HG02852 (cell line): ENCODE data around the gene DNAJC4.

ENCODE experiments used
- ATAC-seq: cut with Tn5 transposase; IDR thresholded peaks from one replicate; pipeline ENCODE4 v1.9.1; 2021; ENCODE audit warnings: mild to moderate bottlenecking, moderate library complexity; ENCODE audit not compliant: unreplicated experiment

The DNAJC4 gene

DNA sequence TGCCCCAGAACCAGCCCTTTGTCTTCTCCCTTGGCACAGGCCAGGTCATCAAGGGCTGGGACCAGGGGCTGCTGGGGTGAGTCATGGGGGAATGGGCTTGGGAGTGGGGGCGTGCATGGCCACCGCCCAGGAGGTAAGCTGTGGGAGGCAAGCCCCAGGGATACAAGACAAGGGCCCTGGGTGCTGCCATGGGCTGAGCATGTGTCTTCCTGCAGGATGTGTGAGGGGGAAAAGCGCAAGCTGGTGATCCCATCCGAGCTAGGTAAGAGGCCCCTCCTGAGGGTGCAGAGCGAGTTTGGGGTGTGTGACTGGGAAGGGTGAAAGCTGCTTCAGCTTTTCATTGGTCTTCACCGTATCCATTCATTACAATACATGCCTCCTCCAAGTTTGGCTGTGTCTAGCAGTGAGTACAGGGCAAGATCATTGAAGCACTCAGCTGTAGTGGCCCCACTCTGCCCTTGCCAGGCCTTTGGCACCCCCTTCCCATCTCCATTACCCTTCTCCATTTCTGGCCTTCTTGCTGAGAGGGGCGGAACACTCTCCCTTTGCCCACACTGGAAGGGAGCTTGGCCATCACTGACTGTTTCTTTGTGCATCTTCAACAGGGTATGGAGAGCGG lies 13.0 kb downstream of the DNAJC4 start:
- no peak for ATAC-seq

DNA sequence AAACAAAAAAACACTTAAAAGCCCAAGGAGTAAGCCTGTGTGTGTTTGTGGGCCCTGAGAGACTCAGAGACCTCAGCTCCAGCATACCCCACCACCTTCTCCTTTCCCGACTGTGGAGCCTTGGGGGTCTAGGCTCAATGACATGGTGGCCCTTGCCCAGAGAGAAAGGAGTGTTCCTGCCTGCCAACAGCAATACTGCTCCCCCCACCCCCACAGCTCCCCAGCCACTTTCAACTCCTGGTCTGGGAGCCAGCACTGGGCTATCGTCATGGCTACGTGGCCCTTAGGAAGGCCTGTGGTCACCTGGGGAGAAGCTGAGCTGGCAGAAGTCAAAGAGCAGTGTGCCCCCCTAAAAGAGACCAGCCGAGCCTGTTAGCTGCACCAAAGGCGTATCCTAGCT lies 13.8 kb downstream of the DNAJC4 start:
- ATAC-seq: no peak

DNA sequence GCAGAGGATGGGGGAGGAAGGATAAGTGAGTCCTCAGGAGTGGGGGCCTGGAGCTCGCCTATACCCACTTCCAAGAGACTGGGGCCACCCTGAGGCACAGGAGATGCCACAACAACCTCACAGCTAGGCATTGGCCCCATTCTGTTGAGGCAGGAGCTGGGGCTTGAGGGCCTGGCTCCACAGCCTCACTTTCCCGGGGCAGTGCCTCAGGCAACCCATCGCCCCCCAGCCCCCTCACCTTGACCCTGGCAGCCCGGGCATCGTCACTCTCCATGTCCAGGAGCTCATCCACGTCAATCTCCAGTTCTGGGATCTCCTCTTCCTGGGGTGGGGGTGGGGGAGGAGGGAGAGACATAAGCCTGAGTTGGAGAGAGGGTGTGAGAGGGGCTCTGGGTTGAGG lies 14.6 kb downstream of the DNAJC4 start:
- ATAC-seq: no peak

DNA sequence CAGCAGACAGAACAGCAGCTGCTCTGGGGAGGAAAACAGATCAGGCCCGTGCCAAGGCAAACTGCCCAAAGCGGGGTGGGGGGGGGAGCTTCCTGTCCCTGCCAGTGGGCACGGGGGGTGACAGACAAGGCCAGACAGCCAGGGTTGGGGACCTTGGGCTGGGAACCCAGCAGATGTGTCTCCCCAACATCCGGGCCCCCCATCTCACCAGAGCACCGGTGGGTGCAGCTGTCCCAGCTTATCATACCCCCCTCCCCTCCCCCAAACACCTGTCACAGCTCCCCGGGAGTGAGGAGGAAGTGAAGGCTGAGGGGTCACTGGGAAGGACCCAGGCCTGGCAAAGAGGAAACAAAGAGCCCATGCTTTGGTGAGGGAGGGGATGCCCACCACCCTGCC lies 15.1 kb downstream of the DNAJC4 start:
- ATAC-seq: no peak

- no peak for ATAC-seq
These were observed 15.7 kb downstream of the DNAJC4 start for GRCh38 chr11:64245797-64246620.

- peak; percentile 0 for ATAC-seq
These were observed 16.2 kb downstream of the DNAJC4 start for GRCh38 chr11:64246621-64246870.

DNA sequence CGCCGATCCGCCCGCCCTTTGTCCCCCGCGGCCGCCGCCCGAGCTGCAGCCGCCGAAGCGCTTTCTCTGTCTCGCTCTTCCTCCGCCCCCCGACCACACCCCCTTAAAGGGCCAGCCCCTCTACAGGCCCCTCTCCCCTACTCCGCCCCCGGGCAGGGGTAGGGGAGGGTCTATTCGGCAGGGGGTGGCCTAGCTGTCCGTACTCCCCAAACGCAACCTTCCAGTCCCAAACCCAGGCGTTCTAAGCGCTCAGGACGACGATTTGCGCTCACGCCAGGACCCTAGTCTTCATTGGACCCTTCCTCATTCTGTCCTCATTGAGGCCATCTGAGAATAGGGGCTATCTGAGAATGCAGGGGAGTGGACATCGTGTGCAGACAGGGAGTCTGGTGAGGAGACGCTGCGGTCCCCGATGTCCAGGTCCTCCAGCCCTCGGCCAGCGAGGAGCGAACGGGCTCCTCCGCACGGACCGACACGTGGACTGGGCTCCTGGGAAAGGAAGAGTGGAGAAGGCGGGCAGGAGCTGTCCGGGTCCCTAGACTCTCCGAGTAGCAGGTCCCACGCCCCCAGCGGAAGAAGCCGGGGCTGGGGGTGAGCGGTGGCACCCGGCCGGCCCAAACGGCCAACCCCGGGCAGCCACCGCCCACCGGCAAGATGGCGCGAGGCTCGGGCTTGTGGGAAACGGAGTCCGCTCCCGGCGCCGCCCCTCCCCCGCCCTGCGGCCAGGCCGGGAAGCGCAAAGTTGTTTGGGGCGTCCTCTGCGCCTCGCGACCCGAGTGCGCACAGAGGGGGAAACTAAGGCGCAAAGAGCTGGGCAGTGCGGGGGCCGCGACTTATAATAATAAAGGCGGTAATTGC lies 16.8 kb downstream of the DNAJC4 start, which contains the start of gene PPP1R14B:
TSS of gene PPP1R14B (minus strand) at position 73 of the 858 bp plus-strand sequence. CDS start 270 bp downstream, outside the sequence.
- peak; percentile 37 for ATAC-seq

GRCh38 chr11:64247729-64248531 lies 17.6 kb downstream of the DNAJC4 start:
- ATAC-seq: no peak

DNA sequence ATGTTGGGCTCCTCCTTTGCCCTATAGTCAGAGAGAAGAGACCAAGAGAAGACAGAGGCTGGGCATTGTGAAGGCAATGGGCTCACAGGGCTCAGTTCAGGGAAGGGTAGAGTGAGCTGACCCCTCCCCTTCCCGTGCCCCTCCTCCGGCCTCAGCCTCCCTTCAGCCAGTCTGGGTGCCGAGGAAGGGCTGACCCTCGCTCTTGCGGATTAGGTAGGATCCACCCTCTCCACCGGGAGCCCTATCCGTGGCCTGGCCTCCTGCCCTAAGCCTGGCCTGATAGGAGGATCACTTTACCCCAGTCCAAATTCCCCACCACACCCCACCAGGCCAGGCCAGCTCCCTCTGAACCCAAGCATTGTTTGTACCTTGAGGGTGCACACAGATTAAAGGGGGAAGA lies 18.2 kb downstream of the DNAJC4 start:
- no peak for ATAC-seq

GRCh38 chr11:64249038-64249437 lies 18.7 kb downstream of the DNAJC4 start:
- no peak for ATAC-seq

DNA sequence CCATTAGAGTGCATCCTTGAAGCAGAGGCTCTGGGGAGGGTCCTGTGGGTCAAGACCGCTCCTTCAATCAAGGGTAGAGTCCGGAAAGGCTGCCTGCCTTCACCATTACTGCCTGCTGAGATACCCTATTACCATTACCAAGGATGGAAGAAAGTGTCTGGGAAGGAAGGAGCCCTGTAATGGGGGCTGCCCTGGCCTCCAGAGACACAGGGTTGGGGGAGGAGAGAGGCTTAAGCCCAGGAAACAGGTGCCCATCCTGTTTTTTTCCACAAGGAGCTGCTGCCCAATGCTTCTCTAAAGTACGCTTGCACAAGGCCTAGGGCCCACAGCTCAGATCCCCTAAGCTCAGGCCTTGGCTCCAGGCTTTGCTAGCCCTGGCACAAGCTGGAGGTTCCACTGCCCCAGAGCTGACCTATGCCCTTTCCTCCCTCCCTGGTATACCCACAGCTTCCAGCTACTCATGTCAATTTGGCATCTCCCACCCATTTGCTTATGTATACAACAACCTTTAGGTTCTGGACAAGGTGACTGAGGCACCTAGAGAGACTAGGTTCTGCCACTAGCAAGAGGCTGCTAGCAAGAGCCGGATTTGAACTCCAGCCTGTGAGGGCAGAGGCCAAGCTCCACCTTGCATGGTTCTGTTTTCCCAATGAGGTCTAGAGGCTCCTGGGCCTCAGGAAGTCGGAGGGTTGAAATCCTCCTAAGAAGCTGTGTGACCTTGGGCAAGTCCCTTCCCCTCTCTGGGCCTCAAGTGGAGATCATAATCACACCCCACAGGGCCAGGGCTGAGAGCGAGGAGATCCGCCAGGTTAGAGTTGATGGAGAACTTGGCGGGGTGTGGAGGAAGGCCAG lies 19.4 kb downstream of the DNAJC4 start:
- ATAC-seq: no peak

- no peak for ATAC-seq
These were observed 20.2 kb downstream of the DNAJC4 start for GRCh38 chr11:64250415-64251015.

DNA sequence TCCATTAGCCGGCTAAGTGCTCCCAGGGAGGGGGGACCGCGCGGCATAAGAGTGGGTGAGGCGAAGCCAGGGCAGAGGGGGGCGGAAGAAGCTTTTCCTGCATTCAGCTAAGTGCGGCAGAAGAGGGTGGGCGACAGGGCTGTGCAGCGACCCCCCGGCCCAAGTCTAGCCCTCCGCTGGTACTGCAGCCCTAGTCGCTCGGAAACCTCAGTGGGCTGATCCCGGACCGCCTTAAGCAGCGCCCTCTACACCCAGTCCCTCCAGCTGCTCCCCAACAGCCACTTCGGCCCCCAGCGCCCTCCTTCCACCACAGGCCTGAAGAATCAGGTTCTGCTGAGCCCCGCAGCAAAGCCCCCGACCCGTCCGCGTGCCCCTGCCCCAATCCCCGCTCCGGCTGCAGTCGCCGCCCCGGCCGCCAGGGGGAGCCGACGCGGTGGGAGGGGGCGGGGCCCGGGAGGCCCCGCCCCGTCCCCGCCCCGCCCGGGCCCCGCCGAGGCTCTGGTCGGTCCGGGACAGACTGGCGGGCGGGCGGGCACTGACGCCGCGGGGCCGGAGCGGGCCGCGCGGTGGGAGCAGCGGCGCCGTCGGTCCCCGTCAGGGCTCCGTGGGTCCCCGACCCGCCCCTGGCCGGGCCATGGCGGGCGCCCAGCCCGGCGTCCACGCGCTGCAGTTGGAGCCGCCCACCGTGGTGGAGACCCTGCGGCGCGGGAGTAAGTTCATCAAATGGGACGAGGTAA lies 20.8 kb downstream of the DNAJC4 start, which contains the start of gene PLCB3:
TSS of gene PLCB3 (plus strand) at position 515 of the 737 bp plus-strand sequence. CDS start at position 635, 120 bp downstream.
- ATAC-seq: peak; percentile 44

- ATAC-seq: peak; percentile 14
These were observed 21.3 kb downstream of the DNAJC4 start for GRCh38 chr11:64251753-64252002.

- ATAC-seq: no peak
These were observed 21.9 kb downstream of the DNAJC4 start for GRCh38 chr11:64252003-64252872.

DNA sequence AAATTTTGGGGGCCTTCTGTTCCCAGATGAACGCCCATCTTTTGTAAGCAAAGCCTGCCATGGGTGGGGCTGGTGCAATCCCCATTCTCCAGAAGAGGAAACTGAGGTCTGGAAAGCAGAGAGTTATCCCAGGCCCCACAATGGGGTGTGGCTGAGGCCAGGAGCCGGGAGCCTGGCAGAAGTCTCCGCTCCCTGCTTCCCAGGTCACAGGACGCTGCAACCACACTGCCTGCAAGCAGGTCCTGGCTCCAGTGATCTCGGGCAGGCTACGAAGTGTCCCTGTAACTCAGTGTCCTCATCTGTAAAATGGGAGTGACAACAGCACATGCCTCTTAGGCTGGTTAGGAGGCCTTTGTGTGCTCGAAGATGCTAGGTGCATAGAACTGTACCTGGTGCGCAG lies 22.7 kb downstream of the DNAJC4 start:
- no peak for ATAC-seq

- no peak for ATAC-seq
These were observed 23.1 kb downstream of the DNAJC4 start for GRCh38 chr11:64253481-64253880.

DNA sequence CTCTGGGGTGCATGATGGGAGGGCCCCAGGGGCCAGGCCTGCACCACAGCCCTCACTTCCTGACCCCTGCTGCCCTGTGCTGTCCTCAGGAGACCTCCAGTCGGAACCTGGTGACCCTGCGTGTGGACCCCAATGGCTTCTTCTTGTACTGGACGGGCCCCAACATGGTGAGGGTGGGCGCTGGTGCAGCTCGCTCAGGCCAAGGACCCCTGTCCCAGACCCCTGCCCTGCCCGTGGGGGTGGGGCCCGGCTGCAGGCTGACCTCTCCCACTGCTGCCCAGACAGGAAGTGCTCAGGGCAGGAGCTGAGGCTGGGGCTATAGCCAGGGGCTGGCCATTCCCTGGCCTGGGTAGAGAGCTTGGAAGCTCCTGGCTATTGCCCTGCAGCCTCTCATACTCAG lies 24.0 kb downstream of the DNAJC4 start:
- ATAC-seq: no peak
